Measurements from ENCODE around the gene RAET1G. TPM values are rescaled to one million over a fixed set of nuclear protein-coding genes. Genes with fewer than 3 reads are reported as not detected.

The RAET1G gene
- total RNA-seq, 1 experiment from 2014 or later = 1.2 TPM

GRCh38 chr6:149925253-149925973 is 2.5 kb upstream of the RAET1G start:
- peak overlapping the region; percentile 70 for H3K27ac ChIP-seq (ENCODE audit: low read length)
- H3K36me3 ChIP-seq (ENCODE audit: control insufficient read depth, insufficient read depth, low read length) = no peaks in the 10 kb centered on the region
- DNase-seq (ENCODE audit: low read depth, low spot score) (no peak), ATAC-seq (peak; percentile 36)
- H3K4me1 ChIP-seq (ENCODE audit: control insufficient read depth, insufficient read depth, low read length) = 0 out of 2 replicates have a peak, but pooled peaks cover 3% of the 10 kb centered on the region
- H3K9me3 ChIP-seq (ENCODE audit: control insufficient read depth, insufficient read depth, low read depth, low read length) = no peaks in the 10 kb centered on the region
- in situ Hi-C loops (cut with HindIII; ENCODE audit: low pct_unique_long_range_greater_than_20kb, low sequenced_read_pairs) (no loop called here), intact Hi-C loops (cut with micrococcal nuclease; ENCODE audit: unreplicated experiment) (loop anchor here (10.0 kb wide), 1 partner anchor 61 kb away; the partner anchor contains the start of gene LRP11)
- H3K4me3 ChIP-seq (ENCODE audit: low read depth in 2 of 2, low read length in 2 of 2) = peak overlapping the region; percentile 48 to 67
- ChIA-PET POLR2A (no interaction called here), CTCF (interaction anchor here (1.2 kb wide), 1 partner anchor 87 kb away, joined by 4 read pairs; no protein-coding TSS in a partner anchor)
- BruUV-seq (replicated peaks) = no TSS peak
- TF ChIP-seq SIN3A (IDR thresholded peaks at IDR 0.05; ENCODE audit: borderline replicate concordance, insufficient read depth, low read depth, low read length) = no peak
- TF ChIP-seq TCF7L2 (IDR thresholded peaks at IDR 0.05; ENCODE audit: low read depth, low read length) = no peak
- no peak for TF ChIP-seq REST (IDR thresholded peaks at IDR 0.05; ENCODE audit: insufficient read depth in 1 of 2, low read depth in 2 of 2, low read length in 1 of 2)
- TF ChIP-seq POLR2AphosphoS5 (IDR thresholded peaks at IDR 0.05; ENCODE audit: low read depth, low read length) = no peak
- no peak for TF ChIP-seq CTCF (IDR thresholded peaks at IDR 0.05)
- H3K27me3 ChIP-seq (ENCODE audit: control insufficient read depth, insufficient read depth, low read length) = 0 out of 2 replicates have a peak, but pooled peaks cover 3% of the 10 kb centered on the region

GRCh38 chr6:149924933-149925252 is 2.0 kb upstream of the RAET1G start:
- intact Hi-C loops (cut with micrococcal nuclease; ENCODE audit: unreplicated experiment) (loop anchor here (10.0 kb wide), 1 partner anchor 60 kb away; the partner anchor contains the start of gene LRP11), in situ Hi-C loops (cut with HindIII; ENCODE audit: low pct_unique_long_range_greater_than_20kb, low sequenced_read_pairs) (no loop called here)
- ChIA-PET POLR2A (no interaction called here), CTCF (interaction anchor here (1.2 kb wide), 1 partner anchor 86 kb away, joined by 4 read pairs; no protein-coding TSS in a partner anchor)
- H3K27ac ChIP-seq (ENCODE audit: low read length) = no peak overlapping the region
- no TSS peak for BruUV-seq (replicated peaks)
- no peaks in the 10 kb centered on the region for H3K9me3 ChIP-seq (ENCODE audit: control insufficient read depth, insufficient read depth, low read depth, low read length)
- 0 out of 2 replicates have a peak, but pooled peaks cover 3% of the 10 kb centered on the region for H3K4me1 ChIP-seq (ENCODE audit: control insufficient read depth, insufficient read depth, low read length)
- no peaks in the 10 kb centered on the region for H3K36me3 ChIP-seq (ENCODE audit: control insufficient read depth, insufficient read depth, low read length)
- H3K27me3 ChIP-seq (ENCODE audit: control insufficient read depth, insufficient read depth, low read length) = 0 out of 2 replicates have a peak, but pooled peaks cover 3% of the 10 kb centered on the region
- DNase-seq (ENCODE audit: low read depth, low spot score) (no peak), ATAC-seq (no peak)
- no peak overlapping the region; a peak in 1 of 4 replicates for H3K4me3 ChIP-seq (ENCODE audit: low read depth in 2 of 2, low read length in 2 of 2)
- TF ChIP-seq REST (IDR thresholded peaks at IDR 0.05; ENCODE audit: insufficient read depth in 1 of 2, low read depth in 2 of 2, low read length in 1 of 2) (no peak), CTCF (IDR thresholded peaks at IDR 0.05) (no peak), POLR2AphosphoS5 (IDR thresholded peaks at IDR 0.05; ENCODE audit: low read depth, low read length) (no peak), TCF7L2 (IDR thresholded peaks at IDR 0.05; ENCODE audit: low read depth, low read length) (no peak), SIN3A (IDR thresholded peaks at IDR 0.05; ENCODE audit: borderline replicate concordance, insufficient read depth, low read depth, low read length) (no peak)

Measured in Panc1 (cell line).